K562 (cell line): ENCODE results near the gene NPM3. TPM values are rescaled to one million over a fixed set of nuclear protein-coding genes. Genes with fewer than 3 reads are reported as not detected.
A peak's percentile ranks its signal among the peaks of the same experiment; 100 is the strongest.

ENCODE experiments used
- BRD4 ChIP-seq: fragments of 200-600 bp; sonication (generic); IDR thresholded peaks from 2 replicates; pipeline ENCODE4 v1.6.1; 2017; ENCODE audit warnings: inconsistent platforms
- CCAR2 ChIP-seq: fragments of 200-400 bp; formaldehyde crosslinking; IDR thresholded peaks from 2 replicates; pipeline ENCODE4 v1.6.1; 2017; ENCODE audit warnings: mild to moderate bottlenecking, low read depth, low read length
- ETV1 ChIP-seq: fragments of 450-650 bp; conservative IDR thresholded peaks from 2 replicates; pipeline ENCODE4 v1.6.1; 2016; ENCODE audit warnings: missing genetic modification characterization, control low read depth, low read depth, missing compliant biosample characterization
- GATAD2B ChIP-seq: fragments of 450-650 bp; IDR thresholded peaks from 2 replicates; pipeline ENCODE4 v1.6.1; 2017; ENCODE audit warnings: mild to moderate bottlenecking, borderline replicate concordance
- MAFF ChIP-seq: IDR thresholded peaks from 2 replicates; pipeline ENCODE4 v1.6.1; 2012; ENCODE audit warnings: low read length, improper control_type of control experiment
- MEIS2 ChIP-seq: fragments of 450-650 bp; IDR thresholded peaks from 2 replicates; pipeline ENCODE4 v1.6.1; 2014; ENCODE audit warnings: mild to moderate bottlenecking; ENCODE audit not compliant: partially characterized antibody
- NFE2 ChIP-seq: IDR thresholded peaks from 2 replicates; pipeline ENCODE4 v1.6.1; 2014; ENCODE audit warnings: antibody characterized with exemption, low read depth
- NFRKB ChIP-seq: fragments of 450-650 bp; IDR thresholded peaks from 2 replicates; pipeline ENCODE4 v1.6.1; 2016; ENCODE audit warnings: low read depth
- RUNX1 ChIP-seq: sonication (generic); IDR thresholded peaks from 2 replicates; pipeline ENCODE4 v1.6.1; 2016; ENCODE audit warnings: antibody characterized with exemption, low read depth
- SMAD2 ChIP-seq: fragments of 150-350 bp; IDR thresholded peaks from 2 replicates; pipeline ENCODE4 v1.6.1; 2014; ENCODE audit warnings: low read depth, mild to moderate bottlenecking, low read length
- SP2 ChIP-seq: IDR thresholded peaks from 2 replicates; pipeline ENCODE4 v1.6.1; 2011; ENCODE audit warnings: mild to moderate bottlenecking, low read depth, low read length, moderate library complexity; ENCODE audit not compliant: poor library complexity, severe bottlenecking; ENCODE audit errors: extremely low read depth
- THRA ChIP-seq: fragments of 450-650 bp; IDR thresholded peaks from 2 replicates; pipeline ENCODE4 v1.6.1; 2017; ENCODE audit warnings: mild to moderate bottlenecking, moderate library complexity
- XRCC3 ChIP-seq: fragments of 450-650 bp; IDR thresholded peaks from 2 replicates; pipeline ENCODE4 v1.6.1; 2017; ENCODE audit warnings: mild to moderate bottlenecking, moderate library complexity
- XRCC4 ChIP-seq: IDR thresholded peaks from one replicate; pipeline ENCODE4 v1.6.1; 2011; ENCODE audit not compliant: insufficient read depth, insufficient read length; ENCODE audit errors: extremely low read depth
- ZFPM2 ChIP-seq: fragments of 250-450 bp; sonication (Bioruptor Pico); IDR thresholded peaks from 2 replicates; pipeline ENCODE4 v1.5.1; 2022; ENCODE audit warnings: mild to moderate bottlenecking
- ZNF395 ChIP-seq: fragments of 200-800 bp; sonication (Bioruptor generic); IDR thresholded peaks from 2 replicates; pipeline ENCODE4 v1.6.1; 2017; ENCODE audit warnings: missing genetic modification characterization, missing compliant biosample characterization
- ZNF507 ChIP-seq: conservative IDR thresholded peaks from 2 replicates; pipeline ENCODE4 v1.6.1; 2017; ENCODE audit warnings: missing genetic modification characterization, missing compliant biosample characterization
- polyA plus RNA-seq, 8 experiments: library from polyadenylated mRNA; depleted of rRNA in 4 of 8; stranded (reverse) in 5 of 8; unstranded in 3 of 8; fragments of >200 nt; fragmentation: Nextera tagmentation in 2 of 8; fragmentation: Illumina TruSeq in 1 of 8; extraction: Ambion mirVana in 2 of 8; extraction: Trizol in 1 of 8; gene quantifications; 2 replicates each; pipeline versions ENCODE4 v1.2.1 to v1.2.3, GENCODE V29; 2011 to 2014; ENCODE audit warnings: inconsistent platforms in 1 of 8, missing spikeins in 1 of 8
- total RNA-seq, 7 experiments: library from RNA; depleted of rRNA in 6 of 7; stranded (reverse); fragments of >200 nt in 6 of 7; fragmentation: Illumina TruSeq in 2 of 7; extraction: Trizol in 2 of 7; gene quantifications; 2 replicates each; pipeline versions ENCODE4 v1.2.1 to v1.2.3, GENCODE V29; 2011 to 2021; ENCODE audit warnings: low replicate concordance in 1 of 7
- TF ChIP-seq, protein P1 (sequence below): fragments of 250-450 bp; sonication (Bioruptor Pico); IDR thresholded peaks from 2 replicates; pipeline ENCODE4 v1.8.0; 2021; ENCODE audit warnings: moderate library complexity, mild to moderate bottlenecking, inconsistent platforms
- TF ChIP-seq, protein P2 (sequence below): IDR thresholded peaks from 2 replicates; pipeline ENCODE4 v1.6.1; 2011; ENCODE audit not compliant: insufficient read length; ENCODE audit errors: extremely low read depth
- TF ChIP-seq, protein P3 (sequence below): fragments of 200-800 bp; sonication (Bioruptor generic); IDR thresholded peaks from 2 replicates; pipeline ENCODE4 v1.6.1; 2016; ENCODE audit warnings: missing genetic modification characterization, missing compliant biosample characterization

Gene NPM3
- total and polyA plus RNA-seq, 9 of the 15 experiments (the other 6 are each of a cell fraction or from before 2014, with no cell fraction given), result 15.2 to 239 (median 114) TPM

DNA sequence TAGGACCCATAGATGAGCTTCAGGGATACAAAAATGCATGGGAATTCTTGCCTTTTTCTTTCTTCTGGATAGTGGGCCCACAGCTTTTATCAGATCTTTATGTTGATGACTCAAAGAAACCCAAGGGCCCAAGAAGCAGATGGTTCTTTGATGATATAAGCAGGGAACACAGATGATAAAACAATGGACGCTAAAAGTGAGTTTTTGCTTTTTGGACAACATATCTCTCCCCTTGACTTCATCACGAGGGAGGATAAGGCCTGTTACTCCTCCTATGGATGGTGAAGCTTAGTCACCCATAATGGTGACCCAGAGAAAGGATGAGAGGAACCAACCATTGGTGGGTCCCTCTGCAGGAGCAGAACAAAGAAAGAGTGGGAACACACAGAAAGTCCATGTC, 41.5 kb upstream of the NPM3 start (continued):
- TF ChIP-seq THRA, result no peak
- TF ChIP-seq MAFF, result no peak
- no peak for TF ChIP-seq XRCC4
- no peak for TF ChIP-seq XRCC3
- no peak for TF ChIP-seq SP2
- no peak for TF ChIP-seq ZNF395
- TF ChIP-seq SMAD2, result no peak
- TF ChIP-seq, protein P1, sequence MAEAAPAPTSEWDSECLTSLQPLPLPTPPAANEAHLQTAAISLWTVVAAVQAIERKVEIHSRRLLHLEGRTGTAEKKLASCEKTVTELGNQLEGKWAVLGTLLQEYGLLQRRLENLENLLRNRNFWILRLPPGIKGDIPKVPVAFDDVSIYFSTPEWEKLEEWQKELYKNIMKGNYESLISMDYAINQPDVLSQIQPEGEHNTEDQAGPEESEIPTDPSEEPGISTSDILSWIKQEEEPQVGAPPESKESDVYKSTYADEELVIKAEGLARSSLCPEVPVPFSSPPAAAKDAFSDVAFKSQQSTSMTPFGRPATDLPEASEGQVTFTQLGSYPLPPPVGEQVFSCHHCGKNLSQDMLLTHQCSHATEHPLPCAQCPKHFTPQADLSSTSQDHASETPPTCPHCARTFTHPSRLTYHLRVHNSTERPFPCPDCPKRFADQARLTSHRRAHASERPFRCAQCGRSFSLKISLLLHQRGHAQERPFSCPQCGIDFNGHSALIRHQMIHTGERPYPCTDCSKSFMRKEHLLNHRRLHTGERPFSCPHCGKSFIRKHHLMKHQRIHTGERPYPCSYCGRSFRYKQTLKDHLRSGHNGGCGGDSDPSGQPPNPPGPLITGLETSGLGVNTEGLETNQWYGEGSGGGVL (CRISPR knock-in tag), result no peak
- TF ChIP-seq RUNX1, result no peak
- TF ChIP-seq, protein P2, sequence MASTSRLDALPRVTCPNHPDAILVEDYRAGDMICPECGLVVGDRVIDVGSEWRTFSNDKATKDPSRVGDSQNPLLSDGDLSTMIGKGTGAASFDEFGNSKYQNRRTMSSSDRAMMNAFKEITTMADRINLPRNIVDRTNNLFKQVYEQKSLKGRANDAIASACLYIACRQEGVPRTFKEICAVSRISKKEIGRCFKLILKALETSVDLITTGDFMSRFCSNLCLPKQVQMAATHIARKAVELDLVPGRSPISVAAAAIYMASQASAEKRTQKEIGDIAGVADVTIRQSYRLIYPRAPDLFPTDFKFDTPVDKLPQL, result no peak
- TF ChIP-seq ETV1, result no peak
- TF ChIP-seq MEIS2, result peak; percentile 6
- peak; percentile 39 for TF ChIP-seq NFE2
- TF ChIP-seq, protein P3, sequence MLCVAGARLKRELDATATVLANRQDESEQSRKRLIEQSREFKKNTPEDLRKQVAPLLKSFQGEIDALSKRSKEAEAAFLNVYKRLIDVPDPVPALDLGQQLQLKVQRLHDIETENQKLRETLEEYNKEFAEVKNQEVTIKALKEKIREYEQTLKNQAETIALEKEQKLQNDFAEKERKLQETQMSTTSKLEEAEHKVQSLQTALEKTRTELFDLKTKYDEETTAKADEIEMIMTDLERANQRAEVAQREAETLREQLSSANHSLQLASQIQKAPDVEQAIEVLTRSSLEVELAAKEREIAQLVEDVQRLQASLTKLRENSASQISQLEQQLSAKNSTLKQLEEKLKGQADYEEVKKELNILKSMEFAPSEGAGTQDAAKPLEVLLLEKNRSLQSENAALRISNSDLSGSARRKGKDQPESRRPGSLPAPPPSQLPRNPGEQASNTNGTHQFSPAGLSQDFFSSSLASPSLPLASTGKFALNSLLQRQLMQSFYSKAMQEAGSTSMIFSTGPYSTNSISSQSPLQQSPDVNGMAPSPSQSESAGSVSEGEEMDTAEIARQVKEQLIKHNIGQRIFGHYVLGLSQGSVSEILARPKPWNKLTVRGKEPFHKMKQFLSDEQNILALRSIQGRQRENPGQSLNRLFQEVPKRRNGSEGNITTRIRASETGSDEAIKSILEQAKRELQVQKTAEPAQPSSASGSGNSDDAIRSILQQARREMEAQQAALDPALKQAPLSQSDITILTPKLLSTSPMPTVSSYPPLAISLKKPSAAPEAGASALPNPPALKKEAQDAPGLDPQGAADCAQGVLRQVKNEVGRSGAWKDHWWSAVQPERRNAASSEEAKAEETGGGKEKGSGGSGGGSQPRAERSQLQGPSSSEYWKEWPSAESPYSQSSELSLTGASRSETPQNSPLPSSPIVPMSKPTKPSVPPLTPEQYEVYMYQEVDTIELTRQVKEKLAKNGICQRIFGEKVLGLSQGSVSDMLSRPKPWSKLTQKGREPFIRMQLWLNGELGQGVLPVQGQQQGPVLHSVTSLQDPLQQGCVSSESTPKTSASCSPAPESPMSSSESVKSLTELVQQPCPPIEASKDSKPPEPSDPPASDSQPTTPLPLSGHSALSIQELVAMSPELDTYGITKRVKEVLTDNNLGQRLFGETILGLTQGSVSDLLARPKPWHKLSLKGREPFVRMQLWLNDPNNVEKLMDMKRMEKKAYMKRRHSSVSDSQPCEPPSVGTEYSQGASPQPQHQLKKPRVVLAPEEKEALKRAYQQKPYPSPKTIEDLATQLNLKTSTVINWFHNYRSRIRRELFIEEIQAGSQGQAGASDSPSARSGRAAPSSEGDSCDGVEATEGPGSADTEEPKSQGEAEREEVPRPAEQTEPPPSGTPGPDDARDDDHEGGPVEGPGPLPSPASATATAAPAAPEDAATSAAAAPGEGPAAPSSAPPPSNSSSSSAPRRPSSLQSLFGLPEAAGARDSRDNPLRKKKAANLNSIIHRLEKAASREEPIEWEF (CRISPR knock-in tag), result no peak
- TF ChIP-seq GATAD2B, result no peak
- no peak for TF ChIP-seq ZNF507 (tag)
- TF ChIP-seq ZFPM2 (CRISPR knock-in tag), result no peak
- no peak for TF ChIP-seq CCAR2
- TF ChIP-seq BRD4, result no peak
- no peak for TF ChIP-seq NFRKB
